ENCODE measurements around the gene RFX7.
"Not testable (repeated sequence)": the region's sequence is repeated elsewhere in the genome, so short reads cannot be mapped to it uniquely, and the experiment has no call there.

Gene RFX7

DNA sequence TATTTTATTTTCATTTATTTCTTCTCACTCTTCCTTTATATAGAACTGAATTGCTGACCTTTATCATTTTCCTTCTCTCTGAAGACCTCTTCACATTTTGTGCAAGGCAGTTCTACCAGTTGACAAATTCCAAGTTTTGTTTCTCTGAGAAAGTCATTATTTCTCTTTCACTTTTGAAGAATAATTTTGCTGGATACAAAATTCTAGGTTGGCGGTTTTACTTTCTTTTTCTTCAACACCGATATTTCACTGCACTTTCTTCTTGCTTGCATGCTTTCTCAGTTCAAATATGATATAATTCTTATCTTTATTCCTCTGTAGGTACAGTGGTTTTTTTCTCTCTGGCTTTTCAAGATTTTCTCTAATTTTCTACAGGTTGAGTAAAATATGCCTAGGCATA lies 15.9 kb downstream of the RFX7 start:
- Mint-ChIP-seq H3K4me1 (peaks cover 13% of the 10 kb centered on the region), H3K4me3 (peak overlapping the region; percentile 39), H3K27me3 (no peaks in the 10 kb centered on the region), H3K36me3 (peaks cover 54% of the 10 kb centered on the region), H3K27ac (no peak overlapping the region), H3K9me3 (peaks cover 17% of the 10 kb centered on the region)

DNA sequence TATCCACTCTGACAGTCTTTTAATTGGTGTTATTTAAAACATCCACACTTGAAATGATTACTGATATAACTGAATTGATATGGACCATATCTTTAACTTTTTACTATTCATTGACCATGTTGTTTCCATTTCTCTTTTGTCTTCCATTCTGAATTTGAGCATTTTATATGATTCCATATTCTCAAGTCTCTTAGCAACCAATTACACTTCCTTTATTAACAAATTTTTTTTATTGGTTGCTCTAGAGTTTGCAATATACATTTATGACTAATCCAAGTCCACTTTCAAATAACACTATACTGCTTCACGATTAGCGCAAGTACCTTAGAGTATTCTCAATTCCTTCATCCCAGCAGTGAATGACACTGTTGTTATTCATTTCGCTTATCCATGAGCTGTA lies 16.4 kb downstream of the RFX7 start:
- Mint-ChIP-seq H3K9me3 (peaks cover 19% of the 10 kb centered on the region), H3K27ac (no peak overlapping the region), H3K27me3 (no peaks in the 10 kb centered on the region), H3K4me3 (no peak overlapping the region), H3K36me3 (peaks cover 54% of the 10 kb centered on the region), H3K4me1 (peaks cover 13% of the 10 kb centered on the region)

DNA sequence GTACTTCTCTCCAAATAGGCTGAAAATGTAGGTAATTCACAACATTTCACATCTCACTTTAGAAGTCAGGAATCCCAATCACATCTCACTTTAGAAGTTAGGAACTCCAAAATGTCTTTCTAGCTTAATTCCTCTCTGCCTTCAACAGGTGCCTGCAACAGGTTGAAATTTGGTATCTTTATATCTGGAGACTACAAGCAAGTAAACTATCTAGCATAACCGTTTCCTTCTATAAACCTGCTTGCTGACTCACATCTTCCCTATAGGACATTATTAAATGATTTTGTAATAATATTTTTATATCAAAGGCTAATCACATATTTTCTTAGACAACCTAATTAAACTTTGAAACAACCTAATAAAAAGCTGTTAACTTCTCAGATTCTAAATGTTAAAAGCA lies 18.2 kb downstream of the RFX7 start:
- Mint-ChIP-seq H3K4me3 (no peak overlapping the region), H3K4me1 (peaks cover 13% of the 10 kb centered on the region), H3K9me3 (peaks cover 26% of the 10 kb centered on the region), H3K27me3 (no peaks in the 10 kb centered on the region), H3K27ac (no peak overlapping the region), H3K36me3 (peaks cover 50% of the 10 kb centered on the region)

DNA sequence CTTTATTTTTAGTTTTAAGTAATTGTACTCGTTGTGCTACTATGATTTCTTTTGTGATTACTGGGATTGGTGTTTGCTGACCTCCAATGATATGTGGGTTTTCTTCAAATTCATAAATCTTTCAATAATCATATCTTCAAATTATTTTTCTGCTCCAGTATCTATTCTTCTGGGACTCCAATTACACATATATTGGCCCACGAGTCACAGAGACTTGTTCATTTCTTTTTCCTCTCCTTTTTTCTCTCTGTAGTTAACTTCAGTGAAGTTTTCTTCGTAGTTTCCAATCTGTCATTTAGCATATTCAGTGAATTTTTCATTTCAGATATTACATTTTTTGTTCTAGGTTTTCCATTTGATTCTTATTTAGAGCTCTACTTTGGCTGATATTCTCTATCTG lies 21.4 kb downstream of the RFX7 start:
- no peak overlapping the region for H3K27ac Mint-ChIP-seq
- H3K27me3 Mint-ChIP-seq: no peaks in the 10 kb centered on the region
- peaks cover 24% of the 10 kb centered on the region for H3K9me3 Mint-ChIP-seq
- no peak overlapping the region for H3K4me3 Mint-ChIP-seq
- H3K4me1 Mint-ChIP-seq: peaks cover 6% of the 10 kb centered on the region
- peaks cover 35% of the 10 kb centered on the region for H3K36me3 Mint-ChIP-seq

DNA sequence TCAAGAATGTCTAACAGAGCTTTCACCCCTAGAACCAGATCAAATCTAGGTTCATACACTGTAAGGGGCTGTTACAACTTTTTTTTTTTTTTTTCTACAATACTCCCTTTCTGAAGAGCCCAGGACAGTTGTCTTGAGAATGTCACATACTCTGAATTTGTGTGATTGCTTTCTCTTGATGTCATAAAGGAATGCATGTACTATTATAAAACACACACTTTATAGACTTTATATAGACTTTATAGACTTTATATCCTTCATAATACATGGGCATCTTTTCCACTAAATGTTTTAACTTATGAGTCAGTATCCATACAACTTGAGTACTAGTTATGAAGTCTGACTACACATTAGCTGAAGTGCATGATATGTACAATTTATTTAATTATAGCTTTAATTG lies 26.3 kb downstream of the RFX7 start:
- Mint-ChIP-seq H3K9me3 (peaks cover 16% of the 10 kb centered on the region), H3K27ac (peak overlapping the region; percentile 35), H3K4me1 (peaks cover 1% of the 10 kb centered on the region), H3K4me3 (no peak overlapping the region), H3K36me3 (peaks cover 33% of the 10 kb centered on the region), H3K27me3 (no peaks in the 10 kb centered on the region)

DNA sequence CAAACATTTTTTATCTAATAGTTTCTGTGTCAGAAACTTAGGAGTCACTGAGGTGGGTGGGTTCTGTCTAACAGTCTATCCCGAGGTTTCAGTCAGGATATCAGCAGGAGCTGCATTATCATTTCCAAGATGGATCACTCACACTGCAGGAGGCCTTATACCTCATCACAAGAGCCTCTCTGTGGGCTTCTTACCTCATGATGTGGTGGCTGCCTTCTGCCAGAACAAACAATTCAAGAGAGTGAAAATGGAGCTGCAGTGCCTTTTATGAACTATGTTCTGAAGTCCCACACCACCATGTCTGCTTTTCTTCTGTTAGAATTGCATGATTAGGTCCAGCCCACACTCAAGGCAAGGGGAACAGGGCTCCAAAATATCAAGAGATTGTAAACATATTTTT lies 27.9 kb downstream of the RFX7 start:
- H3K4me3 Mint-ChIP-seq: no peak overlapping the region
- no peak overlapping the region for H3K27ac Mint-ChIP-seq
- no peaks in the 10 kb centered on the region for H3K27me3 Mint-ChIP-seq
- peaks cover 34% of the 10 kb centered on the region for H3K36me3 Mint-ChIP-seq
- H3K4me1 Mint-ChIP-seq: peaks cover 16% of the 10 kb centered on the region
- H3K9me3 Mint-ChIP-seq: peaks cover 11% of the 10 kb centered on the region

DNA sequence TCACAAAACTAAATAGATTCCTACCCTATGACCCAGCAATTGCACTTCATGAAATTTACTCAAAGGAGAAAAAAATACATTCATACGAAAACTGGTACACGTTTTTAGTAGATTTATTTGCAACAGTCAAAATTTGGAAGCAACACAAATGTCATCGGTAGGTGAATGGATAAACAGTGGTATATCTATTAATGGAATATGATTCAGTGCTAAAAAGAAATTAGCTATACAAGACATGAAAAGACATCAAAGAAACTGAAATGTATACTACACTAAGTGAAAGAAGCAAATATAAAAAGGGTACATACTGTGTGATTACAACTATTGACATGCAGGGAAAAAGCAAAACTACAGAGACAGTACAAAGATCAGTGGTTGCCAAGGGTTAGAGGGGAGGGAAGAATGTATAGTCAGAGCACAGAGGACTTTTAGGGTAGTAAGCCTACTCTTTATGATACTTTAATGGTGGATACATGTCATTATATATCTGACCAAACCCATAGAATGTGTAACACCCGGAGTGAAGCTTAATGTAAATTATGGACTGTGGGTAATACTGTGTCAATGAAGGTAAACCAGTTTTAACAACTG lies 31.6 kb downstream of the RFX7 start:
- Mint-ChIP-seq H3K4me1 (peaks cover 53% of the 10 kb centered on the region), H3K9me3 (peaks cover 8% of the 10 kb centered on the region), H3K4me3 (no peak overlapping the region), H3K36me3 (peaks cover 31% of the 10 kb centered on the region), H3K27me3 (no peaks in the 10 kb centered on the region), H3K27ac (no peak overlapping the region)

DNA sequence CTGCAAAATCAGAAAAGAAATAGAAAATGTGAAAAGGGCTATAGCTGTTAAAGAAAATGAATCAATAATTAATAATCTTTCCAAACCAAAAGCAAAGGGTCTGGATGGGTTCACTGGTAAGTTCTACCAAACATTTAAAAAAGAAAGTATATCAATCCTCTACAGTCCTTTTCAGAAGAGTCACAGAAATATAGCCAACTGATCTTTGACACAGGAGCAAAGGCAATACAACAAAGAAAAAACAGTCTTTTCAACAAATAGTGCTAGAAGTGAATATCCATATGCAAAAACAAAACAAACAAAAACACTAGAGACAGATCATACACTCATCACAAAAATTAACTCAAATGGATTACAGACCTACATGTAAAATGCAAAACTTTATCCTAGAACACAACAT lies 32.6 kb downstream of the RFX7 start:
- peaks cover 63% of the 10 kb centered on the region for H3K4me1 Mint-ChIP-seq
- H3K27me3 Mint-ChIP-seq: no peaks in the 10 kb centered on the region
- peaks cover 12% of the 10 kb centered on the region for H3K9me3 Mint-ChIP-seq
- H3K27ac Mint-ChIP-seq: no peak overlapping the region
- H3K36me3 Mint-ChIP-seq: peaks cover 28% of the 10 kb centered on the region
- no peak overlapping the region for H3K4me3 Mint-ChIP-seq

- H3K27me3 Mint-ChIP-seq: no peaks in the 10 kb centered on the region
- H3K36me3 Mint-ChIP-seq: peaks cover 25% of the 10 kb centered on the region
- H3K27ac Mint-ChIP-seq: peak overlapping the region; percentile 90
- peaks cover 85% of the 10 kb centered on the region for H3K4me1 Mint-ChIP-seq
- H3K4me3 Mint-ChIP-seq: peak overlapping the region; percentile 76
- peaks cover 12% of the 10 kb centered on the region for H3K9me3 Mint-ChIP-seq
These were observed 35.0 kb downstream of the RFX7 start for GRCh38 chr15:56208641-56209155.

GRCh38 chr15:56208185-56208584 lies 35.5 kb downstream of the RFX7 start:
- H3K4me1 Mint-ChIP-seq: peaks cover 89% of the 10 kb centered on the region
- peaks cover 12% of the 10 kb centered on the region for H3K9me3 Mint-ChIP-seq
- H3K27ac Mint-ChIP-seq: peak overlapping the region; percentile 90
- peaks cover 22% of the 10 kb centered on the region for H3K36me3 Mint-ChIP-seq
- H3K27me3 Mint-ChIP-seq: no peaks in the 10 kb centered on the region
- peak overlapping the region; percentile 76 for H3K4me3 Mint-ChIP-seq

GRCh38 chr15:56207711-56208110 lies 36.0 kb downstream of the RFX7 start:
- Mint-ChIP-seq H3K4me1 (peaks cover 94% of the 10 kb centered on the region), H3K9me3 (peaks cover 12% of the 10 kb centered on the region), H3K27me3 (no peaks in the 10 kb centered on the region), H3K36me3 (peaks cover 22% of the 10 kb centered on the region), H3K27ac (peak overlapping the region; percentile 90), H3K4me3 (peak overlapping the region; percentile 57)

DNA sequence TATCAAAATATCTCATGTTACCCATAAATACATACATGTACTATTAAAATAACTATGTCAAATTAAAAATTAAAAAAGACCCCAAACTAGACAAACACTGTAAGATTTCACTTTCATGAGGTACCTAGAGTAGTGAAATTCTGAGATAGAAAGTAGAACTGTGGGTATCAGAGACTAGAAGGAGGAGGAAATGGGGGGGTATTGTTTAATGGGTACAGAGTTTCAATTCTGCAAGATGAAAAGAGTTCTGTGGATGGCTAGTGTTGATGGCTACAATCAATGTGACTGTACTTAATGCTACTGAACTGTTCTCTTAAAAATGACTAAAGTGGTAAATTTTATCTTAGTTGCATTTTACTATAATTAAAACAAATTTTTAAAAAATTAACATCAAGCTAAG lies 36.6 kb downstream of the RFX7 start:
- Mint-ChIP-seq H3K4me3 (no peak overlapping the region), H3K27me3 (no peaks in the 10 kb centered on the region), H3K36me3 (peaks cover 19% of the 10 kb centered on the region), H3K4me1 (peaks cover 93% of the 10 kb centered on the region), H3K9me3 (peaks cover 12% of the 10 kb centered on the region), H3K27ac (peak overlapping the region; percentile 80)

DNA sequence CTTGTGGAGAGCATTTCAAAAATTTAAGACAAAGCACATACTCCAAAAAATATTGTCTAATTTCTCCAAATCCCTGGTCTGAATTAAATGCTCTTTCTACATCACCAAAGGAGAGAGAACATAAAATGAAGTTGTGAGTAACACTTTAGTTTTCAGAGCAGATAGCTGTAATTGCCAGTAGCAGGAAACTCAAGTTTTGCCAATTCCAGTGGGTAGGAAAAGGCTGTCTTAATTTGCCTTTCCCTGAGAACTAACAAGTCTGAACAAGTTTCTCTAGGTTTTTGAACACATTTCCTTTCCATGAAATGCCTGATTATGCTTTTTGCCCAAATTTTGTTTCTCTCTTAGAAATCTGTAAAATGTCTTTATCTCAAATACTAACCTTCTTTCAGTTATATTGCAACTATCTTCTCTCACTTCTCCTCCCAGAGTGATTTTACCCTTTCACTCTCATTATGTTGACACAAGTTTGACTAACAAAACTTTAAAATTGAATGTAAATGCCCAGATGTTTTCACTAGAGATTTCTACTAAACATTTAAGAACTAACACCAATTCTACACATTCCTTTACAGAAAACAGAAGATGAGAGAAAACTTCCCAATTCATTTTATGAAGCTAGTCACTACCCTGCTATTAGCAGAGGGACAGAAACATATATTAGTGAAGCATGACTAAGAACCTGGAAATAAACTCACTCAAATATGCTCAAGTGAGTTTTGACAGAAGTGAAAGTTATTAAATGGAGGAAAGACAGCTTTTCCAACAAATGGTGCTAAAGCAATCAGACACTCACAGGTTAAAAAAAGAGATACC lies 38.4 kb downstream of the RFX7 start:
- no peak overlapping the region for H3K27ac Mint-ChIP-seq
- peaks cover 13% of the 10 kb centered on the region for H3K36me3 Mint-ChIP-seq
- H3K9me3 Mint-ChIP-seq: peaks cover 4% of the 10 kb centered on the region
- peak overlapping the region; percentile 34 for H3K4me3 Mint-ChIP-seq
- H3K27me3 Mint-ChIP-seq: no peaks in the 10 kb centered on the region
- H3K4me1 Mint-ChIP-seq: peaks cover 85% of the 10 kb centered on the region

GRCh38 chr15:56203312-56203922 lies 40.3 kb downstream of the RFX7 start:
- peaks cover 83% of the 10 kb centered on the region for H3K4me1 Mint-ChIP-seq
- H3K9me3 Mint-ChIP-seq, H3K27me3 Mint-ChIP-seq, H3K27ac Mint-ChIP-seq, H3K36me3 Mint-ChIP-seq, H3K4me3 Mint-ChIP-seq: not testable (repeated sequence)

DNA sequence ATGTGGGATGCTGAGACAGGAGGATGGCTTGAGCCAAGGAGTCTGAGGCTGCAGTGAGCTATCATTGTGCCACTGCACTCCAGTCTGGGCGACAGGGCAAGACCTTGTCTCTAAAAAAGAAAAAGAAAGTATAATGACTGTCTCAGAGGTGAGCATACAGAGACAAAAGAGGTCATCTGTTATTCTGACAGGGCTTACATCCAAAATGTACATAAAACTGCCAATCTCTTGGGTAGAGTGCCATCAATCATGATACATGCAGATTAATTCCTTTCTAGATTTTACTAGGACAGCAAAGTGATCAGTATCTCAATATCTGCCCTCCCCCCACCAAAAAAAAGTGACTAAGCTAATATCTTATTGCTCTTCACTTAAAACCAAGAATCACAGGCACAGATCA lies 41.0 kb downstream of the RFX7 start:
- peaks cover 80% of the 10 kb centered on the region for H3K4me1 Mint-ChIP-seq

GRCh38 chr15:56199038-56199437 lies 44.6 kb downstream of the RFX7 start:
- H3K36me3 Mint-ChIP-seq: peaks cover 10% of the 10 kb centered on the region
- H3K4me3 Mint-ChIP-seq: no peak overlapping the region
- peaks cover 61% of the 10 kb centered on the region for H3K4me1 Mint-ChIP-seq
- H3K27me3 Mint-ChIP-seq: no peaks in the 10 kb centered on the region
- H3K27ac Mint-ChIP-seq: no peak overlapping the region
- H3K9me3 Mint-ChIP-seq: no peaks in the 10 kb centered on the region

More for the DNA sequence above, 41.0 kb downstream of the RFX7 start:
- Mint-ChIP-seq H3K9me3 (peaks cover 4% of the 10 kb centered on the region), H3K4me3 (no peak overlapping the region), H3K27me3 (no peaks in the 10 kb centered on the region), H3K36me3 (peaks cover 11% of the 10 kb centered on the region), H3K27ac (no peak overlapping the region)

All from activated naive CD4-positive, alpha-beta T cell treated with anti-CD3 and anti-CD28 coated beads, Interleukin-2, amount 50 U/mL, for 24 hours (primary cell).